Endothelial cell of umbilical vein (primary cell): ENCODE results near the gene KCNE1.
"Not testable (repeated sequence)": the region's sequence is repeated elsewhere in the genome, so short reads cannot be mapped to it uniquely, and the experiment has no call there.

Source experiments
- EZH2 ChIP-seq: IDR thresholded peaks from 2 replicates; pipeline ENCODE4 v1.6.1; 2012; ENCODE audit warnings: borderline replicate concordance, low read depth, mild to moderate bottlenecking, moderate library complexity, low read length, inconsistent platforms; ENCODE audit not compliant: severe bottlenecking
- TF ChIP-seq, protein P1 (sequence below), 2 donors: IDR thresholded peaks; 1 replicate in 1 of 2; 2 replicates in 1 of 2; pipeline ENCODE4 v1.5.1; 2011; ENCODE audit warnings: low read length in 2 of 2, mild to moderate bottlenecking in 2 of 2, moderate library complexity in 2 of 2, control low read depth in 1 of 2, inconsistent platforms in 1 of 2, low read depth in 1 of 2; ENCODE audit not compliant: insufficient read depth in 1 of 2; ENCODE audit errors: extremely low read depth in 1 of 2

DNA sequence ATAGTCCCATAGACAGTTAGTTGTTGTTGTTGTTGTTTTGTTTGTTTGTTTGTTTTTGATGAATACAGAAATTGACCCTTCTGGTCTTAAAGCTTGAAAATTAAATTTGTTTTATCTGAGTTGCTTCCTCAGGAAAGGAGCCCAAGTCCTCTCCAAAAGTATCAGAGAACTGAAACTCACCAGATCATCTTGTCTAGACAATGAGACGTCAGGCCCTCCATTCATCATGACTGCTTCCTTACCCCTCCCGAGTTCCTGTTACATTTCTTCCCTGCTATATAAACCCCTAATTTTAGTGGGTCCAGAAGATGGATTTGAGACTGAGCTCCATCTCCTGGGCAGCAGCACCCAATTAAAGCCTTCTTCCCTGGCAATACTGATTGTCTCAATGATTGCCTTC is 105.3 kb downstream of the KCNE1 start:
- not testable (repeated sequence) for TF ChIP-seq EZH2
- TF ChIP-seq, protein P1, sequence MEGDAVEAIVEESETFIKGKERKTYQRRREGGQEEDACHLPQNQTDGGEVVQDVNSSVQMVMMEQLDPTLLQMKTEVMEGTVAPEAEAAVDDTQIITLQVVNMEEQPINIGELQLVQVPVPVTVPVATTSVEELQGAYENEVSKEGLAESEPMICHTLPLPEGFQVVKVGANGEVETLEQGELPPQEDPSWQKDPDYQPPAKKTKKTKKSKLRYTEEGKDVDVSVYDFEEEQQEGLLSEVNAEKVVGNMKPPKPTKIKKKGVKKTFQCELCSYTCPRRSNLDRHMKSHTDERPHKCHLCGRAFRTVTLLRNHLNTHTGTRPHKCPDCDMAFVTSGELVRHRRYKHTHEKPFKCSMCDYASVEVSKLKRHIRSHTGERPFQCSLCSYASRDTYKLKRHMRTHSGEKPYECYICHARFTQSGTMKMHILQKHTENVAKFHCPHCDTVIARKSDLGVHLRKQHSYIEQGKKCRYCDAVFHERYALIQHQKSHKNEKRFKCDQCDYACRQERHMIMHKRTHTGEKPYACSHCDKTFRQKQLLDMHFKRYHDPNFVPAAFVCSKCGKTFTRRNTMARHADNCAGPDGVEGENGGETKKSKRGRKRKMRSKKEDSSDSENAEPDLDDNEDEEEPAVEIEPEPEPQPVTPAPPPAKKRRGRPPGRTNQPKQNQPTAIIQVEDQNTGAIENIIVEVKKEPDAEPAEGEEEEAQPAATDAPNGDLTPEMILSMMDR (IDR thresholded peaks at IDR 0.05; ENCODE audit: extremely low read depth in 1 of 2, insufficient read depth in 1 of 2, low read depth in 1 of 2, low read length in 2 of 2): not testable (repeated sequence)
